Esophagus squamous epithelium (tissue), 5 donors: Measurements from ENCODE around the gene AOPEP. TPM values are rescaled to one million over a fixed set of nuclear protein-coding genes. Genes with fewer than 3 reads are reported as not detected.
A peak's percentile ranks its signal among the peaks of the same experiment; 100 is the strongest.

Source experiments
- DNase-seq: peaks from one replicate; lab custom pipeline; 2025; lab: John Stamatoyannopoulos, UW
- H3K27ac ChIP-seq, 4 donors: fragments of 200-600 bp; sonication (generic); one replicate each; pipeline ENCODE4 v1.5.1; 2016 to 2019; ENCODE audit warnings: mild to moderate bottlenecking in 1 of 4
- H3K27me3 ChIP-seq, 4 donors: fragments of 200-600 bp; sonication (generic); 1 replicate in 3 of 4; 2 replicates in 1 of 4; pipeline versions ENCODE4 v1.5.1 to v1.6.0; 2017 to 2021; ENCODE audit warnings: antibody characterized with exemption in 1 of 4
- H3K36me3 ChIP-seq, 3 donors: fragments of 200-600 bp; sonication (generic); one replicate each; pipeline ENCODE4 v1.5.1; 2016 to 2019
- H3K4me1 ChIP-seq, 3 donors: fragments of 200-600 bp; sonication (generic); one replicate each; pipeline ENCODE4 v1.5.1; 2017 to 2019
- H3K4me3 ChIP-seq, 4 donors: fragments of 200-600 bp; sonication (generic); 1 replicate in 3 of 4; 2 replicates in 1 of 4; pipeline ENCODE4 v1.5.1; 2016 to 2019; ENCODE audit warnings: mild to moderate bottlenecking in 2 of 4, moderate library complexity in 1 of 4
- H3K9me3 ChIP-seq, 3 donors: fragments of 200-600 bp; sonication (generic); one replicate each; pipeline ENCODE4 v1.5.1; 2016 to 2019
- POLR2A ChIP-seq, 4 donors: fragments of 450-650 bp; IDR thresholded peaks; one replicate each; pipeline ENCODE4 v1.6.1; 2017; ENCODE audit warnings: antibody characterized with exemption in 4 of 4, mild to moderate bottlenecking in 4 of 4, moderate library complexity in 3 of 4
- WGBS, 2 donors: methylation state at CpG; one replicate each; pipeline ENCODE4 v1.1.5; 2018; 5-methylcytosine and 5-hydroxymethylcytosine counted together
- intact Hi-C: fragments of 100-400 bp; cut with DNase I; formaldehyde crosslinking; loops from one replicate; pipeline ENCODE4 v1.15.0; 2022
- total RNA-seq, 4 donors: library from RNA; depleted of rRNA; stranded (reverse); fragments of >200 nt; gene quantifications; one replicate each; pipeline ENCODE4 v1.1.0, GENCODE V29; 2016
- TF ChIP-seq, protein P1 (sequence below), 6 experiments: fragments of 450-650 bp in 4 of 6; fragments of 200-600 bp in 2 of 6; sonication (generic) in 2 of 6; IDR thresholded peaks; one replicate each; pipeline ENCODE4 v1.5.1; 2016 to 2019; ENCODE audit warnings: antibody characterized with exemption in 6 of 6, mild to moderate bottlenecking in 4 of 6, moderate library complexity in 4 of 6
- donor health status: DM: yes; HTN: yes; CAD: no.

Gene AOPEP
- total RNA-seq, 4 donors from 2014 or later: 101 to 300 (median 115) TPM

DNA sequence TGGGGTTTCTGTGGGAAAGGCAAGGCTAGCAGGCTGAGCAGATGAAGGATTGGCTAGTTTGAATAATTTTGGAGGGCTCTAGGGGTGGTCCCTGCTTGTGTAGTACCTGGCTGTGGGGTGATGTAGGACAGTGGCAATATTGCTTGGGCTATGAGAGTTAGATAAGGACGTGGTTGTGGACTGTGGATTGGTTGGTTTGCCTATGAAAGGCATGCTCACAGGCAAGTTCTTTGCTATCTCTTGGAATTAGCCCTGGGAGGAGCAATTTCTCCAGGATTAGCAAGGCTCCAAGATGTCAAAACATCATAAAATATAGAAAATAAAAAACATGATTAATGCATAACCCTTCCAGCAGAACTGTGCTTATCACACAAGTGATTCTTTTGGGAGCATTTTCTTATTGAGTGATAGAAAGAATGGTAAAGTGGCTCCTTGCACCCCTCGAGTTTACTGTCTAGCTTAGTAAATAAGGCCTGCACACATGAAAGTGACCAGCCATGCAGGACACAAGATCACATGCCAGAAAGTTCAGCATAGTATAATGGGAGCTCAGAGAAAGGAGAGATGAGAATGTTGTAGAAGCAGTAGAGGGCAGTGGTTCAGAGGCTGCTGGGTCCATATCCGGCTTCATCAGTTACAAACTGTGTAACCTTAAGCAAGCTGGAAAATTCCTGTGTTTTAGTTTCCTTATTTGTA lies 13.8 kb downstream of the AOPEP start:
- no peak overlapping the region for H3K27ac ChIP-seq
- H3K4me1 ChIP-seq: no peaks in the 10 kb centered on the region
- 52 to 70% methylated on average over 3 of the region's 3 CpGs for WGBS, 2 donors
- DNase-seq: no peak
- no peaks in the 10 kb centered on the region for H3K27me3 ChIP-seq
- H3K9me3 ChIP-seq: no peaks in the 10 kb centered on the region
- no peaks in the 10 kb centered on the region for H3K36me3 ChIP-seq
- no peak overlapping the region for H3K4me3 ChIP-seq
- no peak for TF ChIP-seq POLR2A (IDR thresholded peaks at IDR 0.05)
- TF ChIP-seq, protein P1, sequence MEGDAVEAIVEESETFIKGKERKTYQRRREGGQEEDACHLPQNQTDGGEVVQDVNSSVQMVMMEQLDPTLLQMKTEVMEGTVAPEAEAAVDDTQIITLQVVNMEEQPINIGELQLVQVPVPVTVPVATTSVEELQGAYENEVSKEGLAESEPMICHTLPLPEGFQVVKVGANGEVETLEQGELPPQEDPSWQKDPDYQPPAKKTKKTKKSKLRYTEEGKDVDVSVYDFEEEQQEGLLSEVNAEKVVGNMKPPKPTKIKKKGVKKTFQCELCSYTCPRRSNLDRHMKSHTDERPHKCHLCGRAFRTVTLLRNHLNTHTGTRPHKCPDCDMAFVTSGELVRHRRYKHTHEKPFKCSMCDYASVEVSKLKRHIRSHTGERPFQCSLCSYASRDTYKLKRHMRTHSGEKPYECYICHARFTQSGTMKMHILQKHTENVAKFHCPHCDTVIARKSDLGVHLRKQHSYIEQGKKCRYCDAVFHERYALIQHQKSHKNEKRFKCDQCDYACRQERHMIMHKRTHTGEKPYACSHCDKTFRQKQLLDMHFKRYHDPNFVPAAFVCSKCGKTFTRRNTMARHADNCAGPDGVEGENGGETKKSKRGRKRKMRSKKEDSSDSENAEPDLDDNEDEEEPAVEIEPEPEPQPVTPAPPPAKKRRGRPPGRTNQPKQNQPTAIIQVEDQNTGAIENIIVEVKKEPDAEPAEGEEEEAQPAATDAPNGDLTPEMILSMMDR (IDR thresholded peaks at IDR 0.05): no peak
- intact Hi-C loops: no loop called here

DNA sequence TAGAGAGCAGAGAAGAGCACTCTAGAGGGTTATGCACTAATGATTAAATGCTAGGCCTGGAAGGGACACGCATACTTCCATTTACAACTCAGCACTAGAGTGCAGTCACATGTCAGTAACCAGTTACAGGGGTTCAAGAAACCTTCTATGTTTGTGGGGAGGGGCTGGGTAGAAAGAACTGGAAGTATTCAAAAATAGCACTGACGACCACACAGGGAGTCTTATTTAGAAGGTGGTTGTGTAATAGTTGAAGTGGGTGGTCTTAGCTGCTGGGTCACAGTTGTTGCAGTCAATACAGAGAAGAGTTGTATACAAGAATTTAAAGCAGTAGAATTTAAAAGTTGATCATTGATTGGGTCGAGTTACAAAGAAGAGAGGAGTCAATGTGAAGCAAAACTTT lies 15.4 kb downstream of the AOPEP start:
- no peak overlapping the region for H3K4me3 ChIP-seq
- H3K27ac ChIP-seq: no peak overlapping the region
- H3K36me3 ChIP-seq: no peaks in the 10 kb centered on the region
- intact Hi-C loops: no loop called here
- WGBS, 2 donors: 76% methylated on average over 3 of the region's 3 CpGs
- H3K9me3 ChIP-seq: no peaks in the 10 kb centered on the region
- DNase-seq: no peak
- no peaks in the 10 kb centered on the region for H3K27me3 ChIP-seq
- TF ChIP-seq POLR2A (IDR thresholded peaks at IDR 0.05): no peak
- TF ChIP-seq, protein P1 (IDR thresholded peaks at IDR 0.05): no peak
- H3K4me1 ChIP-seq: no peaks in the 10 kb centered on the region

DNA sequence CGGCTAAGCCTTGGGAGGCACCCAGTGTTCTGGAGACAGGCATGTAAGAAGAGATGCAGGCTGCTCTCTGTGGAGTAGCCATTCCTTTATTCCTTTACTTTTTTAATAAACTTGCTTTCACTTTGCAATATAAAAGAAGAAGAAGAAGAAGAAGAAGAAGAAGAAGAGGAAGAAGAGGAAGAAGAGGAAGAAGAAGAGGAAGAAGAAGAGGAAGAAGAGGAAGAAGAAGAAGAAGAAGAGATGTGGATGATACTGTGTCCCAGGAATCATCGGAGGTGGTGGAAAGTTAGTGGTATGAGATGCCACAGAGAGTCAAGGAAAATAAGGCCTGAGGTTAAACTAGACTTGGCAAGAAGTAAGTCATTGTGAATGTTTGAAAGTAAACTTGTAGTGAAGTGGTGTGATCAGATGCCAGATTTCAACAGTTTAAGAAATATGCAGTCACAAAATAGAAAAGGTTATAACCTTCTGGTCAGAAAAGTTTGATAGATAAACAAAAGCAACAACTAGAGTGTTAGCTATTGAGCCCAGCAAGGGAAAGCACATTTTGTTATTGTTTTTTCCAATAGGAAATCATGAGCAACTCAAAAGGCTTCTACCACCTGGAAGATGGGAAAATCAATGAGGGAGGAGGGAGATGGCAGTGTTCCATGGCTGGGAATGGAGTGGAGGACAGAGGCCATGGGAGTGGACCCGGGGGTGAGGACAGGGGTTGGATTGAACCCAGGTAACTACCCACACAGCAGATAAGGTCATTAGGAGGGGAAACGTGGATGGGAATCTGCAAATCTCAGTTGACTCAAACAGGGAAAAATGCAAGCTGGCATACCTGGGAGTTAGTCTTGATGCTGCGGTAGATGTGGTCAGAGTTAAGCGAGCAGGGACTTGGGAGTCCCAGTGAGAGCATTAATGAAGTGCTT lies 16.8 kb downstream of the AOPEP start:
- H3K36me3 ChIP-seq: no peaks in the 10 kb centered on the region
- TF ChIP-seq POLR2A (IDR thresholded peaks at IDR 0.05): no peak
- TF ChIP-seq, protein P1 (IDR thresholded peaks at IDR 0.05): no peak
- H3K4me3 ChIP-seq: no peak overlapping the region
- H3K27ac ChIP-seq: peak overlapping the region in 2 of 4 donors; percentile 1 to 29
- 64 to 74% methylated on average over 6 of the region's 6 CpGs for WGBS, 2 donors
- H3K9me3 ChIP-seq: no peaks in the 10 kb centered on the region
- intact Hi-C loops: no loop called here
- H3K4me1 ChIP-seq: no peaks in the 10 kb centered on the region
- no peaks in the 10 kb centered on the region for H3K27me3 ChIP-seq
- DNase-seq: no peak

DNA sequence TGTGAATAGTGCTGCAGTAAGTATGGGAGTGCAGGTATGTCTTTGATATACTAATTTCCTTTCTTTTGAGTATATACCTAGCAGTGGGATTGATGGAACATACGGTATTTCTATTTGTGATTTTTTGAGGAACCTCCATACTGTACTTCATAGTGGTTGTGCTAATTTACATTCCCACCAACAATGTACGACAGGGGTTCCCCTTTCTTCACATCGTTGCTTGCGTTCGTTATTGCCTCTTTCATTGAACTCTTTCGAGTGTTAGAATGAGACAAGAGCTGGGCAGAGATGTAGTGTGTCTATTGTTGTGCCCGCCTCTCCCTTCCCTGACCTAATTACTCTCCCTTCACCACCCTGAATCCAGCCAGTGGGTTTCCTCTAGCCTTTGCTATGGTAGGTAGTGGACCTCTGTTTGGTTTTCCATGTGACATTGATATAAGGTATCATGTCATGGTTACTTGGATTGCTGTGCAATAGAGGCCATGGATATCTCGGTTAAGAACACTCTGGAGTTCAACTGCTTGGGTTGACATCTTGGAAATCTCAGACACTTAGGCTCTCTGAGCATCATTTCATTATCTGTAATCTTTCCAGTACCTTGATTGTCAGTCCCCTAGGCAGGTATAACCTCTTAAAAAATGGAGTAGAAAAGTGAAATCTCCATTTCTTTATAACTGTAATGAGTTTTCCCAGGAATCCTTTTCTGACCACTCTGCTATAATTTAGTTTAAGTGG lies 19.5 kb downstream of the AOPEP start:
- no peaks in the 10 kb centered on the region for H3K27me3 ChIP-seq
- intact Hi-C loops: no loop called here
- 91 to 93% methylated on average over 8 of the region's 8 CpGs for WGBS, 2 donors
- H3K27ac ChIP-seq: no peak overlapping the region
- H3K9me3 ChIP-seq: peaks cover 0 to 17% (median 10%) of the 10 kb centered on the region in 3 donors
- DNase-seq: no peak
- H3K4me1 ChIP-seq: no peaks in the 10 kb centered on the region
- H3K4me3 ChIP-seq: no peak overlapping the region
- H3K36me3 ChIP-seq: peaks cover 0 to 21% (median 0%) of the 10 kb centered on the region in 3 donors
- TF ChIP-seq, protein P1 (IDR thresholded peaks at IDR 0.05): no peak
- no peak for TF ChIP-seq POLR2A (IDR thresholded peaks at IDR 0.05)
